A673 (cell line): ENCODE data around the gene RERE. TPM values are rescaled to one million over a fixed set of nuclear protein-coding genes. Genes with fewer than 3 reads are reported as not detected.

Experiments
- BruUV-seq: library from RNA; stranded (reverse); fragments of 400-500 nt; replicated peaks from 2 replicates; lab custom pipeline; 2021; lab: Mats Ljungman, UMichigan
- CTCF ChIA-PET: fragments of 300-600 bp; sonication (Branson Sonifier 250); formaldehyde crosslinking; loops from one replicate; lab custom pipeline; 2022; ENCODE audit warnings: antibody characterized with exemption; lab: Charles Lee
- POLR2A ChIA-PET: fragments of 300-600 bp; sonication (Branson Sonifier 250); formaldehyde crosslinking; loops from one replicate; lab custom pipeline; 2022; ENCODE audit warnings: antibody characterized with exemption; ENCODE audit not compliant: low non-redundant PET; lab: Charles Lee
- DNase-seq: peaks from one replicate; pipeline ENCODE4 v3.0.0-alpha.2; 2015; ENCODE audit warnings: low spot score
- H3K27ac ChIP-seq: fragments of 200-600 bp; sonication (generic); 2 replicates; pipeline ENCODE4 v1.5.1; 2016; ENCODE audit warnings: mixed run types, low read depth, mild to moderate bottlenecking, mixed read lengths, antibody characterized with exemption, low read length; ENCODE audit not compliant: poor library complexity, severe bottlenecking
- H3K27me3 ChIP-seq: fragments of 200-600 bp; sonication (generic); replicated peaks from 2 replicates; pipeline ENCODE4 v1.6.1; 2017; ENCODE audit warnings: mixed run types, low read depth, mild to moderate bottlenecking, mixed read lengths, antibody characterized with exemption, low read length; ENCODE audit not compliant: insufficient read depth, poor library complexity
- H3K36me3 ChIP-seq: fragments of 200-600 bp; sonication (generic); 2 replicates; pipeline ENCODE4 v1.6.1; 2016; ENCODE audit warnings: mixed run types, mild to moderate bottlenecking, mixed read lengths, antibody characterized with exemption, low read length; ENCODE audit not compliant: insufficient read depth, poor library complexity, severe bottlenecking
- H3K4me1 ChIP-seq: fragments of 200-600 bp; sonication (generic); 2 replicates; pipeline ENCODE4 v1.6.1; 2017; ENCODE audit warnings: mixed run types, mild to moderate bottlenecking, mixed read lengths, antibody characterized with exemption, low read length; ENCODE audit not compliant: insufficient read depth, poor library complexity, severe bottlenecking
- H3K4me3 ChIP-seq: fragments of 200-600 bp; sonication (generic); 2 replicates; pipeline ENCODE4 v1.5.1; 2016; ENCODE audit warnings: low read depth, mixed run types, mild to moderate bottlenecking, mixed read lengths, low read length; ENCODE audit not compliant: poor library complexity, severe bottlenecking
- H3K9me3 ChIP-seq: fragments of 200-600 bp; sonication (generic); 2 replicates; pipeline ENCODE4 v1.6.1; 2016; ENCODE audit warnings: mixed run types, low read depth, mild to moderate bottlenecking, mixed read lengths, antibody characterized with exemption, low read length; ENCODE audit not compliant: poor library complexity, severe bottlenecking
- CTCF ChIP-seq: fragments of 300-800, 200-600 bp; sonication (generic); conservative IDR thresholded peaks from 2 replicates; pipeline ENCODE4 v1.5.1; 2017; ENCODE audit warnings: low read depth, mild to moderate bottlenecking, antibody characterized with exemption, low read length, moderate library complexity, mixed read lengths
- EZH2 ChIP-seq: fragments of 200-600 bp; sonication (generic); IDR thresholded peaks from 2 replicates; pipeline ENCODE4 v1.6.1; 2017; ENCODE audit warnings: borderline replicate concordance, low read depth, mild to moderate bottlenecking, mixed read lengths, antibody characterized with exemption, low read length; ENCODE audit not compliant: poor library complexity, severe bottlenecking
- intact Hi-C: fragments of 100-400 bp; cut with micrococcal nuclease; formaldehyde crosslinking; loops from one replicate; pipeline ENCODE4 v1.10.0; 2022; ENCODE audit not compliant: unreplicated experiment
- total RNA-seq: library from RNA; stranded (reverse); gene quantifications from 2 replicates; pipeline ENCODE4 v1.2.3, GENCODE V29; 2021

RERE gene
- total RNA-seq, 1 experiment from 2014 or later: 188 TPM

GRCh38 chr1:8540261-8540941 is 277.0 kb downstream of the RERE start:
- CTCF ChIA-PET: no interaction called here
- POLR2A ChIA-PET: no interaction called here
- peak overlapping the region; percentile 43 for H3K27ac ChIP-seq

GRCh38 chr1:8539683-8540082 is 277.8 kb downstream of the RERE start:
- Histone ChIP-seq H3K4me3 (no peak overlapping the region), H3K36me3 (peaks cover 26% of the 10 kb centered on the region), H3K27ac (no peak overlapping the region), H3K4me1 (peaks cover 20% of the 10 kb centered on the region), H3K9me3 (peaks cover 4% of the 10 kb centered on the region), H3K27me3 (no peaks in the 10 kb centered on the region)
- no peak for TF ChIP-seq EZH2
- TF ChIP-seq CTCF: no peak
- ChIA-PET CTCF (no interaction called here), POLR2A (no interaction called here)
- intact Hi-C loops: no loop called here
- no TSS peak for BruUV-seq
- DNase-seq: no peak

More at GRCh38 chr1:8540261-8540941, 277.0 kb downstream of the RERE start:
- DNase-seq: no peak
- BruUV-seq: no TSS peak
- peaks cover 29% of the 10 kb centered on the region for H3K36me3 ChIP-seq
- no peak overlapping the region for H3K4me3 ChIP-seq
- TF ChIP-seq CTCF (no peak), EZH2 (no peak)
- intact Hi-C loops: no loop called here
- peaks cover 4% of the 10 kb centered on the region for H3K9me3 ChIP-seq
- H3K27me3 ChIP-seq: no peaks in the 10 kb centered on the region
- H3K4me1 ChIP-seq: peaks cover 28% of the 10 kb centered on the region

- BruUV-seq: no TSS peak
Measured at GRCh38 chr1:8538502-8538901, 278.9 kb downstream of the RERE start.

More at GRCh38 chr1:8538502-8538901, 278.9 kb downstream of the RERE start:
- TF ChIP-seq CTCF (no peak), EZH2 (no peak)
- DNase-seq: no peak
- Histone ChIP-seq H3K27me3 (no peaks in the 10 kb centered on the region), H3K36me3 (peaks cover 16% of the 10 kb centered on the region), H3K9me3 (no peaks in the 10 kb centered on the region), H3K27ac (no peak overlapping the region), H3K4me3 (no peak overlapping the region), H3K4me1 (peaks cover 17% of the 10 kb centered on the region)
- intact Hi-C loops: no loop called here
- ChIA-PET POLR2A (no interaction called here), CTCF (no interaction called here)
